Measurements from ENCODE around the gene PKN1.
"Not testable (repeated sequence)": the region's sequence is repeated elsewhere in the genome, so short reads cannot be mapped to it uniquely, and the experiment has no call there.

The PKN1 gene

GRCh38 chr19:14401468-14402195 lies 31.5 kb upstream of the PKN1 start:
- Histone ChIP-seq H3K4me2 (ENCODE audit: low read length) (no peak overlapping the region), H3K79me2 (ENCODE audit: control insufficient read depth, insufficient read depth, low read length, poor library complexity) (no peaks in the 10 kb centered on the region), H3K18ac (ENCODE audit: low read length) (no peak overlapping the region), H3K4me1 (ENCODE audit: control insufficient read depth in 1 of 2, insufficient read depth in 2 of 2, low read length in 2 of 2) (peaks cover 0 to 3% of the 10 kb centered on the region in 2 experiments), H3K4me3 (ENCODE audit: low read depth, low read length) (no peak overlapping the region), H2BK120ac (ENCODE audit: insufficient read depth, low read length, poor library complexity) (no peak overlapping the region), H3K14ac (ENCODE audit: low read length) (no peak overlapping the region), H2BK5ac (ENCODE audit: low read depth, low read length, poor library complexity) (no peak overlapping the region), H3K27ac (ENCODE audit: low read depth, low read length) (no peak overlapping the region), H2AK5ac (ENCODE audit: low read length) (no peak overlapping the region), H2BK12ac (ENCODE audit: low read length) (no peak overlapping the region), H3K27me3 (ENCODE audit: insufficient read depth, low read length) (no peaks in the 10 kb centered on the region), H3K23ac (ENCODE audit: low read length) (no peak overlapping the region), H4K12ac (ENCODE audit: low read depth, low read length) (no peak overlapping the region), H3K9me3 (ENCODE audit: insufficient read depth, low read depth, low read length) (peaks cover 2% of the 10 kb centered on the region), H3K4ac (ENCODE audit: low read depth, low read length) (no peak overlapping the region), H4K8ac (ENCODE audit: low read depth, low read length) (no peak overlapping the region), H4K91ac (ENCODE audit: low read depth, low read length) (no peak overlapping the region), H3K36me3 (ENCODE audit: control insufficient read depth in 1 of 2, insufficient read depth in 2 of 2, low read length in 2 of 2) (peaks cover 3% of the 10 kb centered on the region in 2 experiments), H3K79me1 (ENCODE audit: low read length) (no peaks in the 10 kb centered on the region), H3K9ac (ENCODE audit: low read length) (no peak overlapping the region), H2AFZ (ENCODE audit: insufficient read depth, low read length, poor library complexity) (no peak overlapping the region)
- WGBS (ENCODE audit: extremely low coverage, insufficient coverage, insufficient read length), result no CpG with 5 or more reads among the region's 18 CpGs
- no peak for DNase-seq

- H3K36me3 ChIP-seq (ENCODE audit: control insufficient read depth in 1 of 2, insufficient read depth in 2 of 2, low read length in 2 of 2), result peaks cover 9 to 10% of the 10 kb centered on the region in 2 experiments
- H4K91ac ChIP-seq (ENCODE audit: low read depth, low read length), result no peak overlapping the region
- DNase-seq, result peak; percentile 53 to 63
- no peak overlapping the region for H3K4me2 ChIP-seq (ENCODE audit: low read length)
- H2AFZ ChIP-seq (ENCODE audit: insufficient read depth, low read length, poor library complexity), result no peak overlapping the region
- no peak overlapping the region for H2BK120ac ChIP-seq (ENCODE audit: insufficient read depth, low read length, poor library complexity)
- no peak overlapping the region for H2AK5ac ChIP-seq (ENCODE audit: low read length)
- WGBS (ENCODE audit: extremely low coverage, insufficient coverage, insufficient read length), result no CpG with 5 or more reads among the region's 26 CpGs
- H3K4me1 ChIP-seq (ENCODE audit: control insufficient read depth in 1 of 2, insufficient read depth in 2 of 2, low read length in 2 of 2), result peaks cover 0 to 3% of the 10 kb centered on the region in 2 experiments
- no peak overlapping the region for H3K4me3 ChIP-seq (ENCODE audit: low read depth, low read length)
- H4K12ac ChIP-seq (ENCODE audit: low read depth, low read length), result no peak overlapping the region
- no peak overlapping the region for H4K8ac ChIP-seq (ENCODE audit: low read depth, low read length)
- H3K79me1 ChIP-seq (ENCODE audit: low read length), result no peaks in the 10 kb centered on the region
- peaks cover 2% of the 10 kb centered on the region for H3K9me3 ChIP-seq (ENCODE audit: insufficient read depth, low read depth, low read length)
- H3K79me2 ChIP-seq (ENCODE audit: control insufficient read depth, insufficient read depth, low read length, poor library complexity), result no peaks in the 10 kb centered on the region
- no peaks in the 10 kb centered on the region for H3K27me3 ChIP-seq (ENCODE audit: insufficient read depth, low read length)
- no peak overlapping the region for H3K14ac ChIP-seq (ENCODE audit: low read length)
- no peak overlapping the region for H2BK12ac ChIP-seq (ENCODE audit: low read length)
- H3K27ac ChIP-seq (ENCODE audit: low read depth, low read length), result no peak overlapping the region
- H3K18ac ChIP-seq (ENCODE audit: low read length), result no peak overlapping the region
- no peak overlapping the region for H3K23ac ChIP-seq (ENCODE audit: low read length)
- H3K4ac ChIP-seq (ENCODE audit: low read depth, low read length), result no peak overlapping the region
- no peak overlapping the region for H3K9ac ChIP-seq (ENCODE audit: low read length)
- no peak overlapping the region for H2BK5ac ChIP-seq (ENCODE audit: low read depth, low read length, poor library complexity)
Measured at GRCh38 chr19:14402332-14403144, 30.6 kb upstream of the PKN1 start.

- H2AFZ ChIP-seq (ENCODE audit: insufficient read depth, low read length, poor library complexity); H3K23ac ChIP-seq (ENCODE audit: low read length); H4K91ac ChIP-seq (ENCODE audit: low read depth, low read length); H3K27ac ChIP-seq (ENCODE audit: low read depth, low read length); H3K4me2 ChIP-seq (ENCODE audit: low read length); H3K79me2 ChIP-seq (ENCODE audit: control insufficient read depth, insufficient read depth, low read length, poor library complexity); H3K14ac ChIP-seq (ENCODE audit: low read length); H2BK12ac ChIP-seq (ENCODE audit: low read length); H2BK5ac ChIP-seq (ENCODE audit: low read depth, low read length, poor library complexity); H3K27me3 ChIP-seq (ENCODE audit: insufficient read depth, low read length); H2BK120ac ChIP-seq (ENCODE audit: insufficient read depth, low read length, poor library complexity); H3K4me3 ChIP-seq (ENCODE audit: low read depth, low read length); H4K8ac ChIP-seq (ENCODE audit: low read depth, low read length); H3K18ac ChIP-seq (ENCODE audit: low read length); DNase-seq; H3K4me1 ChIP-seq (ENCODE audit: control insufficient read depth in 1 of 2, insufficient read depth in 2 of 2, low read length in 2 of 2); H3K9me3 ChIP-seq (ENCODE audit: insufficient read depth, low read depth, low read length); H3K4ac ChIP-seq (ENCODE audit: low read depth, low read length); H2AK5ac ChIP-seq (ENCODE audit: low read length); H4K12ac ChIP-seq (ENCODE audit: low read depth, low read length); H3K79me1 ChIP-seq (ENCODE audit: low read length); H3K9ac ChIP-seq (ENCODE audit: low read length): not testable (repeated sequence)
- no CpG with 5 or more reads among the region's 15 CpGs for WGBS (ENCODE audit: extremely low coverage, insufficient coverage, insufficient read length)
- peaks cover 17 to 18% of the 10 kb centered on the region in 2 experiments for H3K36me3 ChIP-seq (ENCODE audit: control insufficient read depth in 1 of 2, insufficient read depth in 2 of 2, low read length in 2 of 2)
Measured at GRCh38 chr19:14403145-14403930, 29.8 kb upstream of the PKN1 start.

GRCh38 chr19:14404312-14404711 lies 28.8 kb upstream of the PKN1 start:
- Histone ChIP-seq H3K4me2 (ENCODE audit: low read length) (no peak overlapping the region), H4K8ac (ENCODE audit: low read depth, low read length) (no peak overlapping the region), H2BK12ac (ENCODE audit: low read length) (no peak overlapping the region), H3K79me1 (ENCODE audit: low read length) (no peaks in the 10 kb centered on the region), H2BK120ac (ENCODE audit: insufficient read depth, low read length, poor library complexity) (no peak overlapping the region), H3K4me1 (ENCODE audit: control insufficient read depth in 1 of 2, insufficient read depth in 2 of 2, low read length in 2 of 2) (peaks cover 0 to 3% of the 10 kb centered on the region in 2 experiments), H3K18ac (ENCODE audit: low read length) (no peak overlapping the region), H3K4ac (ENCODE audit: low read depth, low read length) (no peak overlapping the region), H3K79me2 (ENCODE audit: control insufficient read depth, insufficient read depth, low read length, poor library complexity) (no peaks in the 10 kb centered on the region), H3K9me3 (ENCODE audit: insufficient read depth, low read depth, low read length) (no peaks in the 10 kb centered on the region), H3K36me3 (ENCODE audit: control insufficient read depth in 1 of 2, insufficient read depth in 2 of 2, low read length in 2 of 2) (peaks cover 27% of the 10 kb centered on the region in 2 experiments), H3K14ac (ENCODE audit: low read length) (no peak overlapping the region), H3K9ac (ENCODE audit: low read length) (no peak overlapping the region), H4K91ac (ENCODE audit: low read depth, low read length) (no peak overlapping the region), H3K23ac (ENCODE audit: low read length) (no peak overlapping the region), H3K4me3 (ENCODE audit: low read depth, low read length) (no peak overlapping the region), H2BK5ac (ENCODE audit: low read depth, low read length, poor library complexity) (no peak overlapping the region), H3K27me3 (ENCODE audit: insufficient read depth, low read length) (no peaks in the 10 kb centered on the region), H4K12ac (ENCODE audit: low read depth, low read length) (no peak overlapping the region), H3K27ac (ENCODE audit: low read depth, low read length) (no peak overlapping the region), H2AK5ac (ENCODE audit: low read length) (no peak overlapping the region), H2AFZ (ENCODE audit: insufficient read depth, low read length, poor library complexity) (no peak overlapping the region)
- WGBS (ENCODE audit: extremely low coverage, insufficient coverage, insufficient read length), result no CpG with 5 or more reads among the region's 9 CpGs
- no peak for DNase-seq

Measured in trophoblast cell (in vitro differentiated cells and primary cell).